HL-60/S4 treated with phorbol 12-myristate 13-acetate at 8.2 ng/mL for 4 days and 3 days (cell line): ENCODE data around the gene OR2A14.
"Not testable (repeated sequence)": the region's sequence is repeated elsewhere in the genome, so short reads cannot be mapped to it uniquely, and the experiment has no call there.

Experiments
- in situ Hi-C: fragments of 300-500 bp; cut with MboI; formaldehyde crosslinking; loops from 2 replicates; pipeline ENCODE4 v1.15.0; 2022; ENCODE audit warnings: low sequenced_read_pairs

OR2A14 gene

DNA sequence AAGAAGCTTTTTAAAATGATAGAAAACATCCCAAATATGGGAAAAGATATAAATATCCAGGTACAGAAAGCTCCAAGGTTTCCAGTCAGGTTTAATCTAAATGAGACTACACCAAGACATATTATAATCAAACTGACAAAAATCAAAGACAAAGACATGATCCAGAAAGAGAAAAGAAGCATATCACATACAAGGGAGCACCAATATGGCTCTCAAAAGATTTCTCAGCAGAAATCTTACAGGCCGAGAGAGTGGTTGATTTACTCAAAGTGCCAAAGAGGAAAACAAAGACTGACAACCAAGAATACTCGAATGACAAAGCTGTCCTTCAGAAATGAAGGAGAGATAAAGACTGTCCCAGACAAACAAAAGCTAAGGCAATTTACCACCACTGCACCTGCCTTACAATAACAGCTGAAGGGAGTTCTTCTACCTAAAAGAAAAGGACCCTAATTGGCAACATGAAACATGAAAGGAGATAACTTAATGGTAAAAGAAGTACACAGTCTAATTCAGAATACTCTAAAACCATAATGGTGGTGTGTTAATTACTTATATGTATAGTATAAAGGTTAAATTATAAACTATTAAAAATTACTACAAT is 25.4 kb downstream of the OR2A14 start:
- in situ Hi-C loops = no loop called here

DNA sequence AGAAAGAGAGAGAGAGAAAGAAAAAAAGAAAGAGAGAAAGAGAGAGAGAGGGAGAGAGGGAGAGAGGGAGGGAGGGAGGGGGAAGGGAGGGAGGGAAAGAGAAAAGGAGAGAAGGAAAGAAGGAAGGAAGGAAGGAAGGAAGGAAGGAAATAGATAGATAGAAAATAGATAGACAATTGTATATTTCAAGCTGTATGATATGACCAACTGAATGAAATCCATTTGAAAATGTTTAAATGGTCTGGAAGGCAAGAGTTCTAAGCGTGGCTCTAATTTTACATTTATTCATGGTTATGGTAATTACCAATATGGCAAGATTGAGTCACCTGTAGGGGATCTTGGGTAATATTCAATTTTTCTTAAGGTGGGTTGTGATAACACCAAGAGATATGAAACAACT is 35.9 kb downstream of the OR2A14 start:
- in situ Hi-C loops = no loop called here

DNA sequence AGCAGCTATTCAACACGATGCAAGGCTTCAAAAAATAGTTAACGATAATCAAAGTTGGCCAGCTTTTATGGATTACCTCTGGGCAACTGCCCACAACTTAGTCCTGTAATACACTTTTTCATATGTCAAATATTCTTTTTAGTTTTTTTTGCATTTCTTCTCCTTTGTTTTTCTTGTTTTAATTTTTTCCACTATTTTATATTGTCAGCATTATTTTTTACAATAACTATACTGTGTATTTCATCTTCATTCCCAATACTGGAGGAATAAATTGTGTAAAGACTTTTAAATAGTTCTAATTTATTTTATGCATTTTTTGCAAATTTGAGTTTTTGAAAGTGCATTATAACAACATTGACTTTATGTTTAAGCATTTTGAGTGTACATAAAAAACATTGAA is 41.8 kb downstream of the OR2A14 start:
- in situ Hi-C loops = no loop called here

DNA sequence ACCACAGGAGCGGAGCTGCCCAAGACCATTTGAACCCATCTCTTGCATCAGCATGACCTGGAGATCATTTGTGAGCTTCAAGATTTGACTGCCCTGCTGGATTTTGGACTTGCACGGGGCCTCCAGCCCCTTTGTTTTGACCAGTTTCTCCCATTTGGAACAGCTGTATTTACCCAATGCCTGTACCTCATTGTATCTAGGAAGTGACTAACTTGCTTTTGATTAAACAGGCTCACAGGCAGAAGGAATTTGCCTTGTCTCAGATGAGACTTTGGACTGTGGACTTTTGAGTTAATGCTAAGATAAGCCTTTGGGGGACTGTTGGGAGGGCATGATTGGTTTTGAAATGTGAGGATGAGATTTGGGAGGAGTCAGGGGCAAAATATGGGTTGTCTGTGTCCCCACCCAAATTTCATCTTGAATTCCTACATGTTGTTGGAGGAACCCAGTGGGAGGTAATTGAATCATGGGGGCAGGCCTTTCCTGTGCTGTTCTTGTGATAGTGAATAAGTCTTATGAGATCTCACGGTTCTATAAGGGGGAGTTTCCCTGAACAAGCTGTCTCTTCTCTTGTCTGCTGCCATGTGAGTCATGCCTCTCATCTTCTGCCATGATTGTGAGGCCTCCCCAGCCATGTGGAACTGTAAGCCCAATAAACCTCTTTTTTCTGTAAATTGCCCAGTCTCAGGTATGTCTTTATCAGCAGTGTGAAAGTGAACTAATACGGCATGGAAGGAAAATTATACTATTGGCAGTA is 48.8 kb downstream of the OR2A14 start:
- in situ Hi-C loops = not testable (repeated sequence)

DNA sequence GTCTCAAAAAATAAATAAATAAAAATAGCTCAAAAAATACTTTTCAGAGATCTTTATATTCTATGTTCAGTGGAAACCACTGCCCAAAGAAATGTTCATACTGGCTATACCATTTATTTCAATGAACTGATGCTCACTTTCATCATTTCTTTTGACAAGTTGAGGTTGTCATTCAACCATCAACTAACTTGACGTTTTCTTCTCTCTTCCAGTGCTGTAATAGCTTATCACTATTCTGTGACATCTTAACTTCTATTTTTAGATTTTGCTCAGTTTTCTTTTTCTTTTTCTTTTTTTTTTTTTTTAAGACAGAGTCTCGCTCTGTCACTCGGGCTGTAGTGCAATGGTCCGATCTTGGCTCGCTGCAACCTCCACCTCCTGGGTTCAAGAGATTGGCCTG is 51.6 kb downstream of the OR2A14 start:
- in situ Hi-C loops = no loop called here

DNA sequence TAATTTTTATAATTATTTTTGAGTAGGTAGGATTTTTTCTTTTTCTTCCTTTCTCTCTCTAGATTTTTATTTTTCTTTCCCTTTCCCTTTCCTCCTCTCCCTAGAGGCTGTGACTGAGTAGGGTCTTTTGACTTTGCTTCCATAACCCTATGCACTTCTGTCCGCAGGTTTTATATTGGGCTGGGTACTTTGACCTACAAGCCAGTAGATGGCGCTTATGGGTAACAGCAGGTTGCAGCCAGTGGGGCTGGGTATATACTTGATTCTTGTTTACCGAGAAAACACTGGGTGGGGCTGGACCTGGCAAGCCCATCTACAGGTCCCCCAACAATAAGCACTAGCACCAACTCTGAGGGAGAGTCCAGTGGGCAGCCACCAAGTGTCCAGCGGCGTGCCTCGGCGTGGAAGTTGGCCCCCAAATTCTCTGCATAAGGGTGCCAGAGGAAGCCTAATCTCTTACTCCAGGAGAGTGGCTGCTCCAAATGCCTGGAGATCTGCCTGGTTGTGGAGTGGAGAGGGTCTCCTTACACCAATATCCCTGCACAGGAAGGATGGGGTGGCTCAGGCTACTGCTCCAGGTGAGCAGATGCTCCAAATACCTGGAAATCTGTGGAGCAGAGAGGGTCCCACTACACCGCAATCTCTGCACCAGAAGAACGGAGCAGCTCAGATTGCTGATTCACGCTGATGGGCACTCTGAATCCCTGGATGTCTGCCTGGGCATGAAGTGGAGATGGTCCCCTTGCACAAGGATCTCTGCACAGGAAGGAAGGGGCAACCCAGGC is 55.6 kb downstream of the OR2A14 start:
- in situ Hi-C loops = not testable (repeated sequence)

DNA sequence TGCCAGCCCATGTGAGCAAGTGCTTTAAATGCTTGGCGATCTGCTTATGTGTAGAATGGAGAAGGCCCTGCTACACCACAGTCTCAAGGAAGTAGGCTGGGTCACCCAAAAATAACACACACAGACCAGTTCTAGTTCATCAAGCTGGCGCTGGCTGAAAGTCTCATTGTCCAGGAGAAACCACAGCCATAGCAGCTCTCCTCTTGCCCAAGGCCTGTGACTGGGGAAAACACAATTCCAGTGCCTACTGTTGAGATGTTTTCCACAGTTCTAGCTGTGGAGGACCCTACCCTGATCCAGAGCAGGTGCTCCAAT is 56.1 kb downstream of the OR2A14 start:
- in situ Hi-C loops = not testable (repeated sequence)
